Esophagus muscularis mucosa (tissue), 4 donors: ENCODE data around the gene FIGNL2. TPM values are rescaled to one million over a fixed set of nuclear protein-coding genes. Genes with fewer than 3 reads are reported as not detected.

Source experiments
- DNase-seq: peaks from one replicate; pipeline ENCODE4 v3.0.0-alpha.2; 2017; ENCODE audit errors: extremely low spot score
- H3K27ac ChIP-seq, 4 donors: fragments of 200-600 bp; sonication (generic); replicated peaks in 1 of 4; 1 replicate in 3 of 4; 2 replicates in 1 of 4; pipeline ENCODE4 v1.5.1; 2016 to 2019; ENCODE audit warnings: mild to moderate bottlenecking in 1 of 4
- H3K27me3 ChIP-seq, 4 donors: fragments of 200-600 bp; sonication (generic); one replicate each; pipeline versions ENCODE4 v1.5.1 to v1.6.0; 2016 to 2019
- H3K36me3 ChIP-seq, 4 donors: fragments of 200-600 bp; sonication (generic); one replicate each; pipeline ENCODE4 v1.5.1; 2016 to 2019
- H3K4me1 ChIP-seq, 4 donors: fragments of 200-600 bp; sonication (generic); one replicate each; pipeline ENCODE4 v1.5.1; 2016 to 2019
- H3K4me3 ChIP-seq, 4 donors: fragments of 200-600 bp; sonication (generic); 1 replicate in 2 of 4; 2 replicates in 2 of 4; pipeline ENCODE4 v1.5.1; 2016 to 2019; ENCODE audit warnings: mild to moderate bottlenecking in 4 of 4, moderate library complexity in 1 of 4
- H3K9me3 ChIP-seq, 4 donors: fragments of 200-600 bp; sonication (generic); 1 replicate in 3 of 4; 2 replicates in 1 of 4; pipeline ENCODE4 v1.5.1; 2016 to 2019
- EP300 ChIP-seq: sonication (generic); formaldehyde crosslinking; IDR thresholded peaks from one replicate; pipeline ENCODE4 v1.6.1; 2017; ENCODE audit warnings: antibody characterized with exemption
- POLR2A ChIP-seq: fragments of 450-650 bp; IDR thresholded peaks from one replicate; pipeline ENCODE4 v1.6.1; 2017; ENCODE audit warnings: antibody characterized with exemption, moderate library complexity, mild to moderate bottlenecking, low read depth
- POLR2AphosphoS5 ChIP-seq, 2 donors: sonication (generic); formaldehyde crosslinking; IDR thresholded peaks; one replicate each; pipeline ENCODE4 v1.6.1; 2017; ENCODE audit warnings: antibody characterized with exemption in 2 of 2
- WGBS: methylation state at CpG from one replicate; pipeline ENCODE4 v1.1.5; 2018; 5-methylcytosine and 5-hydroxymethylcytosine counted together
- intact Hi-C: fragments of 100-400 bp; cut with DNase I; formaldehyde crosslinking; loops from one replicate; pipeline ENCODE4 v1.15.1; 2023
- total RNA-seq, 4 donors: library from RNA; depleted of rRNA; stranded (reverse); fragments of >200 nt; gene quantifications; one replicate each; pipeline versions ENCODE4 v1.1.0 to v1.2.1, GENCODE V29; 2016
- TF ChIP-seq, protein P1 (sequence below), 3 experiments: fragments of 200-600 bp in 2 of 3; fragments of 450-650 bp in 1 of 3; sonication (generic) in 2 of 3; IDR thresholded peaks; one replicate each; pipeline ENCODE4 v1.5.1; 2017 to 2019; ENCODE audit warnings: antibody characterized with exemption in 3 of 3, mild to moderate bottlenecking in 2 of 3, moderate library complexity in 1 of 3

Gene FIGNL2
- total RNA-seq, 4 donors from 2014 or later = 0.23 to 0.42 (median 0.36) TPM

- Histone ChIP-seq H3K4me1 (peaks cover 10 to 19% (median 15%) of the 10 kb centered on the region in 4 donors), H3K4me3 (no peak overlapping the region), H3K27me3 (peaks cover 0 to 54% (median 11%) of the 10 kb centered on the region in 4 donors), H3K36me3 (no peaks in the 10 kb centered on the region), H3K9me3 (no peaks in the 10 kb centered on the region), H3K27ac (no peak overlapping the region)
- intact Hi-C loops = no loop called here
- no peak for TF ChIP-seq POLR2A
- no peak for TF ChIP-seq POLR2AphosphoS5 (IDR thresholded peaks at IDR 0.05)
- TF ChIP-seq, protein P1, sequence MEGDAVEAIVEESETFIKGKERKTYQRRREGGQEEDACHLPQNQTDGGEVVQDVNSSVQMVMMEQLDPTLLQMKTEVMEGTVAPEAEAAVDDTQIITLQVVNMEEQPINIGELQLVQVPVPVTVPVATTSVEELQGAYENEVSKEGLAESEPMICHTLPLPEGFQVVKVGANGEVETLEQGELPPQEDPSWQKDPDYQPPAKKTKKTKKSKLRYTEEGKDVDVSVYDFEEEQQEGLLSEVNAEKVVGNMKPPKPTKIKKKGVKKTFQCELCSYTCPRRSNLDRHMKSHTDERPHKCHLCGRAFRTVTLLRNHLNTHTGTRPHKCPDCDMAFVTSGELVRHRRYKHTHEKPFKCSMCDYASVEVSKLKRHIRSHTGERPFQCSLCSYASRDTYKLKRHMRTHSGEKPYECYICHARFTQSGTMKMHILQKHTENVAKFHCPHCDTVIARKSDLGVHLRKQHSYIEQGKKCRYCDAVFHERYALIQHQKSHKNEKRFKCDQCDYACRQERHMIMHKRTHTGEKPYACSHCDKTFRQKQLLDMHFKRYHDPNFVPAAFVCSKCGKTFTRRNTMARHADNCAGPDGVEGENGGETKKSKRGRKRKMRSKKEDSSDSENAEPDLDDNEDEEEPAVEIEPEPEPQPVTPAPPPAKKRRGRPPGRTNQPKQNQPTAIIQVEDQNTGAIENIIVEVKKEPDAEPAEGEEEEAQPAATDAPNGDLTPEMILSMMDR (IDR thresholded peaks at IDR 0.05) = no peak
- no peak for TF ChIP-seq EP300
- no peak for DNase-seq
- 82% methylated on average over 16 of the region's 17 CpGs for WGBS
Observed at GRCh38 chr12:51871918-51872688, 23.6 kb upstream of the FIGNL2 start.

GRCh38 chr12:51871126-51871525 is 22.6 kb upstream of the FIGNL2 start:
- Histone ChIP-seq H3K27ac (no peak overlapping the region), H3K9me3 (no peaks in the 10 kb centered on the region), H3K36me3 (no peaks in the 10 kb centered on the region), H3K27me3 (peaks cover 0 to 61% (median 11%) of the 10 kb centered on the region in 4 donors), H3K4me3 (no peak overlapping the region), H3K4me1 (peaks cover 10 to 19% (median 15%) of the 10 kb centered on the region in 4 donors)
- no peak for DNase-seq
- intact Hi-C loops = no loop called here
- WGBS = 76% methylated on average over 6 of the region's 6 CpGs
- TF ChIP-seq, protein P1 (IDR thresholded peaks at IDR 0.05) = no peak

- WGBS = 73% methylated on average over 4 of the region's 4 CpGs
- Histone ChIP-seq H3K27me3 (peaks cover 0 to 67% (median 11%) of the 10 kb centered on the region in 4 donors), H3K4me3 (no peak overlapping the region), H3K9me3 (no peaks in the 10 kb centered on the region), H3K36me3 (no peaks in the 10 kb centered on the region), H3K4me1 (peaks cover 10 to 19% (median 15%) of the 10 kb centered on the region in 4 donors), H3K27ac (no peak overlapping the region)
- no peak for TF ChIP-seq POLR2A
- TF ChIP-seq POLR2AphosphoS5 (IDR thresholded peaks at IDR 0.05) = no peak
- TF ChIP-seq, protein P1 (IDR thresholded peaks at IDR 0.05) = no peak
- TF ChIP-seq EP300 = no peak
- intact Hi-C loops = no loop called here
- DNase-seq = no peak
Observed at GRCh38 chr12:51870504-51870903, 22.0 kb upstream of the FIGNL2 start.

DNA sequence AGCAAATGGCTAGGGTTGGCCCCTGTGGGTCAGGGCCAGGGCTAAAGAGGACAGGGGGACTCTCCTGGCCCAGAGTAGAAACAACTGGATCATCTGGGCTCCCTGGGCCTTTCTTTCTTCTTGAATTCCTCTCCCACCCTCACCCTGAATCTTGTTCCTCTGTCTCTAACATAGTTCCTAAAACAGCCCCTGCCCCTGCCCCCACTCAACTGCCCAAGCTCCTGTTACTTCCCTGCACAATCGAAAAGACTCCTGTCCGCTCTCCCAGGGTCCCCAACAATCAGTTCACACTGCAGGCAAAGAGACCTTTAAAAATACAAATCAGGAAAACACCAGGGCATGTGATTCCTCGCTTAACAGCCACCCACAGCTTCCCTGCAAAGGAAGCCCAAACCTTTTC is 21.4 kb upstream of the FIGNL2 start:
- H3K27ac ChIP-seq = no peak overlapping the region
- WGBS = 64% methylated on average over 3 of the region's 3 CpGs
- DNase-seq = no peak
- H3K9me3 ChIP-seq = no peaks in the 10 kb centered on the region
- H3K27me3 ChIP-seq = peaks cover 0 to 73% (median 11%) of the 10 kb centered on the region in 4 donors
- intact Hi-C loops = no loop called here
- no peaks in the 10 kb centered on the region for H3K36me3 ChIP-seq
- H3K4me3 ChIP-seq = no peak overlapping the region
- TF ChIP-seq POLR2A = no peak
- TF ChIP-seq, protein P1 (IDR thresholded peaks at IDR 0.05) = no peak
- H3K4me1 ChIP-seq = peaks cover 10 to 19% (median 15%) of the 10 kb centered on the region in 4 donors

DNA sequence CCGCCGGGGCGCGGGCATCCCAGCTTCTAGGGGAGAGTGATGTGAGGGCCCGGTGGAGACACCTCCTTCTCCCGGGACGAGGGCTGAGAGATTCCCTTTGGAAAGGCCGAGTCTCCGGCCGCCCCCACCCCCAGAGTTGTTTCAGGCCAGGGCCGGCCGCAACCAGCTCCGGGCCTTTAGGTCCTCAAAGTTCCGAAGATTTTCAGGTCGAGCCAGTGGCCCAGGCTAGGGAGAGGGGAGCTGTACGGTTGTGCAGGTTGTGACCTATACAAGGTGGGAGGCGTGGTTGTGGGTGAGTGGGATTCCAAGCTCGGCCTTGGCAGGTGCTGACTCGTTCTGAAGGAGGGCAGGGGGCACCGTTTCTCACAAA is 21.0 kb upstream of the FIGNL2 start:
- Histone ChIP-seq H3K36me3 (no peaks in the 10 kb centered on the region), H3K4me3 (peak overlapping the region; percentile 46 to 54 (median 52)), H3K9me3 (no peaks in the 10 kb centered on the region), H3K27me3 (peaks cover 0 to 77% (median 12%) of the 10 kb centered on the region in 4 donors), H3K4me1 (peaks cover 13 to 21% (median 19%) of the 10 kb centered on the region in 4 donors), H3K27ac (no peak overlapping the region)
- no peak for DNase-seq
- TF ChIP-seq EP300 (no peak), POLR2AphosphoS5 (IDR thresholded peaks at IDR 0.05) (no peak), POLR2A (no peak)
- TF ChIP-seq, protein P1 (IDR thresholded peaks at IDR 0.05) = no peak
- whole genome bisulfite sequencing = 34% methylated on average over 15 of the region's 20 CpGs
- intact Hi-C loops = no loop called here
